ENCODE results near the gene LAMA3.
"Not testable (repeated sequence)": the region's sequence is repeated elsewhere in the genome, so short reads cannot be mapped to it uniquely, and the experiment has no call there.

Gene LAMA3

GRCh38 chr18:23704806-23705205 lies 15.6 kb downstream of the LAMA3 start:
- peaks cover 5 to 8% of the 10 kb centered on the region in 2 donors for H3K4me1 Mint-ChIP-seq
- H3K4me3 Mint-ChIP-seq: no peak overlapping the region
- peaks cover 18 to 25% of the 10 kb centered on the region in 2 donors for H3K27me3 Mint-ChIP-seq
- DNase-seq (no peak), ATAC-seq (replicated peaks) (no peak)
- peaks cover 3 to 4% of the 10 kb centered on the region in 2 donors for H3K9me3 Mint-ChIP-seq
- no peak overlapping the region for H3K27ac Mint-ChIP-seq
- no peaks in the 10 kb centered on the region for H3K36me3 Mint-ChIP-seq

GRCh38 chr18:23706971-23707640 lies 17.9 kb downstream of the LAMA3 start:
- no peak overlapping the region for H3K4me3 Mint-ChIP-seq
- no peaks in the 10 kb centered on the region for H3K36me3 Mint-ChIP-seq
- H3K27ac Mint-ChIP-seq: no peak overlapping the region
- DNase-seq (no peak), ATAC-seq (replicated peaks) (no peak)
- peaks cover 3 to 4% of the 10 kb centered on the region in 2 donors for H3K9me3 Mint-ChIP-seq
- no peaks in the 10 kb centered on the region for H3K4me1 Mint-ChIP-seq
- peaks cover 18 to 19% of the 10 kb centered on the region in 2 donors for H3K27me3 Mint-ChIP-seq

GRCh38 chr18:23710068-23710527 lies 20.8 kb downstream of the LAMA3 start:
- Mint-ChIP-seq H3K36me3 (no peaks in the 10 kb centered on the region), H3K4me1 (no peaks in the 10 kb centered on the region), H3K9me3 (peaks cover 3 to 4% of the 10 kb centered on the region in 2 donors), H3K27ac (no peak overlapping the region), H3K4me3 (no peak overlapping the region), H3K27me3 (peaks cover 6 to 9% of the 10 kb centered on the region in 2 donors)
- ATAC-seq (replicated peaks): no peak
- no peak for DNase-seq

GRCh38 chr18:23710946-23711345 lies 21.7 kb downstream of the LAMA3 start:
- ATAC-seq (replicated peaks) (no peak), DNase-seq (no peak)
- Mint-ChIP-seq H3K27me3 (peaks cover 6 to 7% of the 10 kb centered on the region in 2 donors), H3K36me3 (no peaks in the 10 kb centered on the region), H3K4me3 (no peak overlapping the region), H3K9me3 (peaks cover 3 to 4% of the 10 kb centered on the region in 2 donors), H3K27ac (no peak overlapping the region), H3K4me1 (peaks cover 0 to 2% of the 10 kb centered on the region in 2 donors)

GRCh38 chr18:23711426-23711825 lies 22.2 kb downstream of the LAMA3 start:
- Mint-ChIP-seq H3K4me1 (peaks cover 0 to 2% of the 10 kb centered on the region in 2 donors), H3K27ac (no peak overlapping the region), H3K4me3 (no peak overlapping the region), H3K9me3 (peaks cover 3 to 4% of the 10 kb centered on the region in 2 donors), H3K36me3 (no peaks in the 10 kb centered on the region), H3K27me3 (peaks cover 6 to 7% of the 10 kb centered on the region in 2 donors)
- DNase-seq: no peak
- ATAC-seq (replicated peaks): no peak

GRCh38 chr18:23712445-23712844 lies 23.2 kb downstream of the LAMA3 start:
- Mint-ChIP-seq H3K27me3 (peaks cover 6 to 7% of the 10 kb centered on the region in 2 donors), H3K4me1 (peaks cover 0 to 2% of the 10 kb centered on the region in 2 donors), H3K27ac (no peak overlapping the region), H3K36me3 (no peaks in the 10 kb centered on the region), H3K4me3 (no peak overlapping the region), H3K9me3 (no peaks in the 10 kb centered on the region)
- DNase-seq (no peak), ATAC-seq (replicated peaks) (no peak)

GRCh38 chr18:23714576-23714975 lies 25.3 kb downstream of the LAMA3 start:
- peaks cover 0 to 2% of the 10 kb centered on the region in 2 donors for H3K4me1 Mint-ChIP-seq
- no peak overlapping the region for H3K4me3 Mint-ChIP-seq
- H3K27me3 Mint-ChIP-seq: peaks cover 6% of the 10 kb centered on the region in 2 donors
- ATAC-seq (replicated peaks): no peak
- no peaks in the 10 kb centered on the region for H3K9me3 Mint-ChIP-seq
- DNase-seq: no peak
- H3K27ac Mint-ChIP-seq: no peak overlapping the region
- no peaks in the 10 kb centered on the region for H3K36me3 Mint-ChIP-seq

- H3K4me1 Mint-ChIP-seq; ATAC-seq (replicated peaks); H3K27me3 Mint-ChIP-seq; H3K4me3 Mint-ChIP-seq; H3K27ac Mint-ChIP-seq; H3K9me3 Mint-ChIP-seq; DNase-seq; H3K36me3 Mint-ChIP-seq: not testable (repeated sequence)
Observed at GRCh38 chr18:23716079-23716478, 26.8 kb downstream of the LAMA3 start.

GRCh38 chr18:23716516-23716915 lies 27.3 kb downstream of the LAMA3 start:
- no peaks in the 10 kb centered on the region for H3K9me3 Mint-ChIP-seq
- H3K4me1 Mint-ChIP-seq: peaks cover 0 to 2% of the 10 kb centered on the region in 2 donors
- no peaks in the 10 kb centered on the region for H3K36me3 Mint-ChIP-seq
- no peak overlapping the region for H3K27ac Mint-ChIP-seq
- peaks cover 5 to 6% of the 10 kb centered on the region in 2 donors for H3K27me3 Mint-ChIP-seq
- ATAC-seq (replicated peaks): no peak
- DNase-seq: no peak
- no peak overlapping the region for H3K4me3 Mint-ChIP-seq

- Mint-ChIP-seq H3K36me3 (no peaks in the 10 kb centered on the region), H3K4me3 (no peak overlapping the region), H3K4me1 (peaks cover 0 to 2% of the 10 kb centered on the region in 2 donors), H3K27ac (no peak overlapping the region), H3K9me3 (no peaks in the 10 kb centered on the region), H3K27me3 (peaks cover 6 to 9% of the 10 kb centered on the region in 2 donors)
- no peak for ATAC-seq (replicated peaks)
- no peak for DNase-seq
Observed at GRCh38 chr18:23716966-23717365, 27.7 kb downstream of the LAMA3 start.

- Mint-ChIP-seq H3K9me3 (no peaks in the 10 kb centered on the region), H3K4me3 (no peak overlapping the region), H3K27ac (no peak overlapping the region), H3K4me1 (peaks cover 0 to 2% of the 10 kb centered on the region in 2 donors), H3K27me3 (peaks cover 3 to 9% of the 10 kb centered on the region in 2 donors), H3K36me3 (no peaks in the 10 kb centered on the region)
- no peak for ATAC-seq (replicated peaks)
- DNase-seq: no peak
Observed at GRCh38 chr18:23718243-23718720, 29.0 kb downstream of the LAMA3 start.

- Mint-ChIP-seq H3K27ac (no peak overlapping the region), H3K4me1 (peaks cover 0 to 2% of the 10 kb centered on the region in 2 donors), H3K9me3 (no peaks in the 10 kb centered on the region), H3K36me3 (no peaks in the 10 kb centered on the region), H3K27me3 (peaks cover 0 to 7% of the 10 kb centered on the region in 2 donors), H3K4me3 (no peak overlapping the region)
- no peak for ATAC-seq (replicated peaks)
- DNase-seq: no peak
Observed at GRCh38 chr18:23718731-23719130, 29.5 kb downstream of the LAMA3 start.

GRCh38 chr18:23719634-23720201 lies 30.5 kb downstream of the LAMA3 start:
- ATAC-seq (replicated peaks): no peak
- DNase-seq: no peak
- Mint-ChIP-seq H3K9me3 (no peaks in the 10 kb centered on the region), H3K27me3 (peaks cover 0 to 8% of the 10 kb centered on the region in 2 donors), H3K4me1 (peaks cover 0 to 2% of the 10 kb centered on the region in 2 donors), H3K36me3 (no peaks in the 10 kb centered on the region), H3K4me3 (no peak overlapping the region), H3K27ac (no peak overlapping the region)

- H3K4me3 Mint-ChIP-seq: no peak overlapping the region
- no peak for DNase-seq
- H3K9me3 Mint-ChIP-seq: no peaks in the 10 kb centered on the region
- no peaks in the 10 kb centered on the region for H3K36me3 Mint-ChIP-seq
- no peak for ATAC-seq (replicated peaks)
- no peak overlapping the region for H3K27ac Mint-ChIP-seq
- peaks cover 0 to 12% of the 10 kb centered on the region in 2 donors for H3K27me3 Mint-ChIP-seq
- no peaks in the 10 kb centered on the region for H3K4me1 Mint-ChIP-seq
Observed at GRCh38 chr18:23721696-23722480, 32.6 kb downstream of the LAMA3 start.

Measured in stimulated activated naive B cell treated with anti-CD40 and anti-IgM and Interleukin-4, amounts not matched to agents 10 μg/mL and 1 μg/mL and 100 μg/mL, for 72 hours (primary cell).